IMR-90 (cell line): ENCODE data around the gene AGO3. TPM values are rescaled to one million over a fixed set of nuclear protein-coding genes. Genes with fewer than 3 reads are reported as not detected.
"Not testable (repeated sequence)": the region's sequence is repeated elsewhere in the genome, so short reads cannot be mapped to it uniquely, and the experiment has no call there.

Experiments
- ATAC-seq: fragments of 200-7000 bp; cut with Tn5 transposase; 2 replicates; pipeline ENCODE4 v1.9.1; 2020; ENCODE audit warnings: low read depth, mild to moderate bottlenecking, moderate library complexity
- BruUV-seq: library from RNA; stranded (reverse); fragments of 400-500 nt; replicated peaks from 2 replicates; lab custom pipeline; 2021; lab: Mats Ljungman, UMichigan
- CTCF ChIA-PET: fragments of 300-600 bp; formaldehyde crosslinking; extraction: SDS; loops from one replicate; lab custom pipeline; 2021; ENCODE audit warnings: antibody characterized with exemption; lab: Yijun Ruan, JAX
- POLR2A ChIA-PET: fragments of 300-600 bp; sonication (Branson Sonifier 250); formaldehyde crosslinking; loops from one replicate; lab custom pipeline; 2022; ENCODE audit warnings: antibody characterized with exemption; ENCODE audit not compliant: unreplicated experiment; lab: Charles Lee
- DNase-seq: peaks from one replicate; pipeline ENCODE4 v3.0.0; 2013
- H2AFZ ChIP-seq: replicated peaks from 2 replicates; pipeline ENCODE3; 2013; ENCODE audit warnings: low read length, mild to moderate bottlenecking; ENCODE audit not compliant: poor library complexity
- H2AK5ac ChIP-seq: 2 replicates; pipeline ENCODE4 v1.6.1; 2013; ENCODE audit warnings: low read depth, low read length, inconsistent platforms
- H2AK9ac ChIP-seq: replicated peaks from 2 replicates; pipeline ENCODE3; 2013; ENCODE audit warnings: mild to moderate bottlenecking, low read depth, low read length, moderate library complexity; ENCODE audit not compliant: poor library complexity
- H2BK120ac ChIP-seq: 2 replicates; pipeline ENCODE4 v1.6.1; 2013; ENCODE audit warnings: low read depth, low read length, inconsistent platforms
- H2BK15ac ChIP-seq: 3 replicates; pipeline ENCODE4 v1.6.1; 2013; ENCODE audit warnings: low read depth, low read length, inconsistent platforms
- H2BK20ac ChIP-seq: 2 replicates; pipeline ENCODE4 v1.6.1; 2013; ENCODE audit warnings: low read depth, mild to moderate bottlenecking, inconsistent platforms, low read length, moderate library complexity
- H2BK5ac ChIP-seq: 2 replicates; pipeline ENCODE4 v1.6.1; 2013; ENCODE audit warnings: mild to moderate bottlenecking, low read depth, low read length, inconsistent platforms; ENCODE audit not compliant: poor library complexity, severe bottlenecking
- H3K14ac ChIP-seq: replicated peaks from 2 replicates; pipeline ENCODE4 v1.6.1; 2013; ENCODE audit warnings: low read depth, low read length, inconsistent platforms
- H3K18ac ChIP-seq: 2 replicates; pipeline ENCODE4 v1.6.1; 2013; ENCODE audit warnings: low read depth, low read length, control low read depth
- H3K23ac ChIP-seq: 2 replicates; pipeline ENCODE4 v1.6.1; 2013; ENCODE audit warnings: low read depth, low read length, inconsistent platforms
- H3K27ac ChIP-seq: 2 replicates; pipeline ENCODE4 v1.5.1; 2013; ENCODE audit warnings: mild to moderate bottlenecking, control low read depth, low read length; ENCODE audit not compliant: insufficient read depth
- H3K27me3 ChIP-seq: 2 replicates; pipeline ENCODE4 v1.6.1; 2013; ENCODE audit warnings: low read length; ENCODE audit not compliant: control insufficient read depth, insufficient read depth
- H3K36me3 ChIP-seq: 2 replicates; pipeline ENCODE4 v1.6.1; 2013; ENCODE audit warnings: low read length, mixed read lengths; ENCODE audit not compliant: control insufficient read depth, insufficient read depth
- H3K4ac ChIP-seq: 2 replicates; pipeline ENCODE4 v1.6.1; 2013; ENCODE audit warnings: low read depth, low read length, inconsistent platforms
- H3K4me1 ChIP-seq: 2 replicates; pipeline ENCODE4 v1.6.1; 2013; ENCODE audit warnings: low read length, mixed read lengths; ENCODE audit not compliant: control insufficient read depth, insufficient read depth
- H3K4me2 ChIP-seq: 2 replicates; pipeline ENCODE4 v1.6.1; 2013; ENCODE audit warnings: low read depth, mild to moderate bottlenecking, control low read depth, low read length, moderate library complexity
- H3K4me3 ChIP-seq: 2 replicates; pipeline ENCODE4 v1.5.1; 2013; ENCODE audit warnings: low read depth, mild to moderate bottlenecking, control low read depth, low read length, moderate library complexity; ENCODE audit not compliant: insufficient read depth
- H3K56ac ChIP-seq: 2 replicates; pipeline ENCODE4 v1.6.1; 2013; ENCODE audit warnings: low read length, inconsistent platforms; ENCODE audit not compliant: insufficient read depth; ENCODE audit errors: extremely low read depth
- H3K79me1 ChIP-seq, 2 experiments: 2 replicates each; pipeline ENCODE4 v1.6.1; 2013; ENCODE audit warnings: low read length in 2 of 2, inconsistent platforms in 1 of 2, low read depth in 1 of 2
- H3K9ac ChIP-seq: 2 replicates; pipeline ENCODE4 v1.6.1; 2013; ENCODE audit warnings: low read depth, low read length, control low read depth
- H3K9me1 ChIP-seq: 2 replicates; pipeline ENCODE4 v1.6.1; 2013; ENCODE audit warnings: low read length, inconsistent platforms; ENCODE audit not compliant: insufficient read depth
- H3K9me3 ChIP-seq: 2 replicates; pipeline ENCODE4 v1.6.1; 2013; ENCODE audit warnings: low read length; ENCODE audit not compliant: control insufficient read depth, insufficient read depth
- H4K20me1 ChIP-seq: 2 replicates; pipeline ENCODE4 v1.6.1; 2013; ENCODE audit warnings: low read length, inconsistent platforms; ENCODE audit not compliant: insufficient read depth
- H4K5ac ChIP-seq: 2 replicates; pipeline ENCODE4 v1.6.1; 2013; ENCODE audit warnings: mild to moderate bottlenecking, low read depth, low read length, control low read depth
- H4K8ac ChIP-seq, 2 experiments: 2 replicates each; pipeline ENCODE4 v1.6.1; 2013; ENCODE audit warnings: low read depth in 2 of 2, low read length in 2 of 2, control low read depth in 1 of 2, inconsistent platforms in 1 of 2
- H4K91ac ChIP-seq: 2 replicates; pipeline ENCODE4 v1.6.1; 2013; ENCODE audit warnings: low read depth, low read length, inconsistent platforms; ENCODE audit not compliant: insufficient read depth
- BHLHE40 ChIP-seq: fragments of 150-350 bp; IDR thresholded peaks from 2 replicates; pipeline ENCODE4 v1.6.1; 2016; ENCODE audit warnings: mild to moderate bottlenecking, low read depth, low read length
- FOS ChIP-seq: fragments of 150-350 bp; IDR thresholded peaks from 2 replicates; pipeline ENCODE4 v1.6.1; 2016; ENCODE audit warnings: low read depth, low read length
- RCOR1 ChIP-seq: IDR thresholded peaks from 2 replicates; pipeline ENCODE4 v1.6.1; 2012; ENCODE audit warnings: mild to moderate bottlenecking, low read length, improper control_type of control experiment; ENCODE audit not compliant: insufficient replicate concordance
- WGBS, 2 experiments: methylation state at CpG; one replicate each; pipeline versions ENCODE4 v1.1.5 to v1.1.7; 2013; ENCODE audit warnings: missing lambda C conversion rate in 2 of 2; ENCODE audit not compliant: insufficient read length in 1 of 2; ENCODE audit errors: extremely low coverage in 2 of 2; 5-methylcytosine and 5-hydroxymethylcytosine counted together
- dilution Hi-C: fragments of 300-500 bp; cut with HindIII; formaldehyde crosslinking; loops from one replicate; pipeline ENCODE4 v1.14.3; 2018; ENCODE audit warnings: low sequenced_read_pairs; ENCODE audit not compliant: unreplicated experiment
- in situ Hi-C: fragments of 300-500 bp; cut with MboI; formaldehyde crosslinking; loops from 3 replicates; pipeline ENCODE4 v1.14.3; 2019; ENCODE audit warnings: low sequenced_read_pairs, inconsistent platforms, mixed read lengths
- intact Hi-C: fragments of 100-400 bp; cut with micrococcal nuclease; formaldehyde crosslinking; loops from 2 replicates; pipeline ENCODE4 v1.10.0; 2022
- polyA plus RNA-seq, 3 experiments: library from polyadenylated mRNA; depleted of rRNA; stranded (reverse); fragments of >200 nt; gene quantifications; 2 replicates each; pipeline ENCODE4 v1.2.3, GENCODE V29; 2012; ENCODE audit warnings: low replicate concordance in 1 of 3
- total RNA-seq: library from RNA; depleted of rRNA; stranded (reverse); fragments of >200 nt; gene quantifications from 2 replicates; pipeline ENCODE4 v1.2.3, GENCODE V29; 2012

The AGO3 gene
- total and polyA plus RNA-seq, 2 of the 4 experiments (the other 2 are of a cell fraction), result 8.9 to 25.6 TPM

- Histone ChIP-seq H3K36me3 (peaks cover 13% of the 10 kb centered on the region), H3K27ac (no peak overlapping the region), H4K91ac (no peak overlapping the region), H3K9me3 (no peaks in the 10 kb centered on the region), H4K5ac (no peak overlapping the region), H2BK120ac (no peak overlapping the region), H2BK20ac (no peak overlapping the region), H3K79me1 (peaks cover 17 to 47% of the 10 kb centered on the region in 2 experiments), H3K56ac (no peak overlapping the region), H3K4me3 (no peak overlapping the region), H3K4ac (no peak overlapping the region), H2BK15ac (no peak overlapping the region), H3K18ac (no peak overlapping the region), H3K14ac (no peak overlapping the region), H3K4me2 (no peak overlapping the region), H4K8ac (no peak overlapping the region), H3K9me1 (peaks cover 15% of the 10 kb centered on the region), H2AFZ (no peak overlapping the region), H2BK5ac (no peak overlapping the region), H2AK9ac (no peak overlapping the region), H3K9ac (no peak overlapping the region), H3K4me1 (peaks cover 11% of the 10 kb centered on the region), H2AK5ac (no peak overlapping the region), H3K27me3 (no peaks in the 10 kb centered on the region), H4K20me1 (peaks cover 31% of the 10 kb centered on the region), H3K23ac (no peak overlapping the region)
- BruUV-seq, result no TSS peak
- 90% methylated on average over 2 of the region's 11 CpGs; no CpG with 5 or more reads in 1 of the 2 experiments for WGBS, 2 experiments
- ATAC-seq, result no peak
- intact Hi-C loops (no loop called here), dilution Hi-C loops (no loop called here), in situ Hi-C loops (no loop called here)
- no peak for DNase-seq
- POLR2A ChIA-PET, result no interaction called here
- CTCF ChIA-PET, result no interaction called here
- TF ChIP-seq RCOR1, result no peak
- TF ChIP-seq BHLHE40, result no peak
- TF ChIP-seq FOS, result no peak
These were observed 42.6 kb upstream of the AGO3 start for GRCh38 chr1:35888255-35888654.

- POLR2A ChIA-PET, H3K27ac ChIP-seq, H3K23ac ChIP-seq, in situ Hi-C loops, H2BK20ac ChIP-seq, intact Hi-C loops, H3K9ac ChIP-seq, H2AK5ac ChIP-seq, H4K8ac ChIP-seq, H3K4me3 ChIP-seq, H2BK5ac ChIP-seq, CTCF ChIA-PET, H3K4me2 ChIP-seq, H3K14ac ChIP-seq, DNase-seq, H3K56ac ChIP-seq, H2AFZ ChIP-seq, H3K18ac ChIP-seq, H2AK9ac ChIP-seq, H3K4ac ChIP-seq, H2BK120ac ChIP-seq, H2BK15ac ChIP-seq, BruUV-seq, H3K27me3 ChIP-seq, dilution Hi-C loops, H4K5ac ChIP-seq, ATAC-seq, H4K91ac ChIP-seq, H3K9me3 ChIP-seq: not testable (repeated sequence)
- 100% methylated on average over 1 of the region's 3 CpGs; no CpG with 5 or more reads in 1 of the 2 experiments for WGBS, 2 experiments
- Histone ChIP-seq H3K36me3 (peaks cover 20% of the 10 kb centered on the region), H3K79me1 (peaks cover 10 to 40% of the 10 kb centered on the region in 2 experiments), H3K9me1 (peaks cover 14% of the 10 kb centered on the region), H3K4me1 (peaks cover 12% of the 10 kb centered on the region), H4K20me1 (peaks cover 30% of the 10 kb centered on the region)
These were observed 41.9 kb upstream of the AGO3 start for GRCh38 chr1:35888981-35889380.
